Omental fat pad (tissue), 4 donors: ENCODE data around the gene TRIP13. TPM values are rescaled to one million over a fixed set of nuclear protein-coding genes. Genes with fewer than 3 reads are reported as not detected.
A peak's percentile ranks its signal among the peaks of the same experiment; 100 is the strongest.
"Not testable (repeated sequence)": the region's sequence is repeated elsewhere in the genome, so short reads cannot be mapped to it uniquely, and the experiment has no call there.

Experiments used
- ATAC-seq: fragments of 150-250 bp; one replicate; pipeline ENCODE4 v1.9.1; 2016; ENCODE audit warnings: mild to moderate bottlenecking, moderate library complexity; ENCODE audit not compliant: low FRiP score
- DNase-seq: peaks from one replicate; pipeline ENCODE4 v3.0.0-alpha.2; 2019; ENCODE audit warnings: low spot score
- total RNA-seq, 4 donors: library from RNA; depleted of rRNA; stranded (reverse); fragments of >200 nt; gene quantifications; one replicate each; pipeline ENCODE4 v1.1.0, GENCODE V29; 2016
- TF ChIP-seq, protein P1 (sequence below), 3 donors: fragments of 450-650 bp; IDR thresholded peaks; one replicate each; pipeline ENCODE4 v1.5.1; 2016 to 2017; ENCODE audit warnings: antibody characterized with exemption in 3 of 3, mild to moderate bottlenecking in 3 of 3, moderate library complexity in 2 of 3

The TRIP13 gene
- total RNA-seq, 4 donors from 2014 or later = 0.79 to 3.0 (median 0.93) TPM

DNA sequence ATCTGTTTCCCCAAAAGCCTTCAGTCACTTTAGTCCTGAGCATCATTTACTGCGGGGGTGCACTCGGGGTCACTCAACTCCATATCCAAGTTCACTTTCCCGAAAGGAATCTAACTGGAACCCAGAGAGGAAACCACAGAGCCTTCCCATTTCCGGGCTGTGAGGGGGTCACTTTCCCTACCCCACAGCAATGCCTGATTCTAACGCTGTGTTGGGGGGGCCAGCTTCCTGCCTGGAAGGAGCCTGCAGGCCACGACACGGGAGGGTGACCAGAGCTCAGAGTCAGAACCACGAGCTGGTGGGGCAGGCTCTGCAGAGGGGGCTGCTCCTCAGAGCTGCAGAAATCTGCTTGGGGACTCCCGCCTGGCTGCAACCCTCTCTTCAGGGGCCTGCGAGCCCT lies 20.4 kb upstream of the TRIP13 start:
- TF ChIP-seq, protein P1, sequence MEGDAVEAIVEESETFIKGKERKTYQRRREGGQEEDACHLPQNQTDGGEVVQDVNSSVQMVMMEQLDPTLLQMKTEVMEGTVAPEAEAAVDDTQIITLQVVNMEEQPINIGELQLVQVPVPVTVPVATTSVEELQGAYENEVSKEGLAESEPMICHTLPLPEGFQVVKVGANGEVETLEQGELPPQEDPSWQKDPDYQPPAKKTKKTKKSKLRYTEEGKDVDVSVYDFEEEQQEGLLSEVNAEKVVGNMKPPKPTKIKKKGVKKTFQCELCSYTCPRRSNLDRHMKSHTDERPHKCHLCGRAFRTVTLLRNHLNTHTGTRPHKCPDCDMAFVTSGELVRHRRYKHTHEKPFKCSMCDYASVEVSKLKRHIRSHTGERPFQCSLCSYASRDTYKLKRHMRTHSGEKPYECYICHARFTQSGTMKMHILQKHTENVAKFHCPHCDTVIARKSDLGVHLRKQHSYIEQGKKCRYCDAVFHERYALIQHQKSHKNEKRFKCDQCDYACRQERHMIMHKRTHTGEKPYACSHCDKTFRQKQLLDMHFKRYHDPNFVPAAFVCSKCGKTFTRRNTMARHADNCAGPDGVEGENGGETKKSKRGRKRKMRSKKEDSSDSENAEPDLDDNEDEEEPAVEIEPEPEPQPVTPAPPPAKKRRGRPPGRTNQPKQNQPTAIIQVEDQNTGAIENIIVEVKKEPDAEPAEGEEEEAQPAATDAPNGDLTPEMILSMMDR (IDR thresholded peaks at IDR 0.05) = no peak
- DNase-seq (no peak), ATAC-seq (no peak)

DNA sequence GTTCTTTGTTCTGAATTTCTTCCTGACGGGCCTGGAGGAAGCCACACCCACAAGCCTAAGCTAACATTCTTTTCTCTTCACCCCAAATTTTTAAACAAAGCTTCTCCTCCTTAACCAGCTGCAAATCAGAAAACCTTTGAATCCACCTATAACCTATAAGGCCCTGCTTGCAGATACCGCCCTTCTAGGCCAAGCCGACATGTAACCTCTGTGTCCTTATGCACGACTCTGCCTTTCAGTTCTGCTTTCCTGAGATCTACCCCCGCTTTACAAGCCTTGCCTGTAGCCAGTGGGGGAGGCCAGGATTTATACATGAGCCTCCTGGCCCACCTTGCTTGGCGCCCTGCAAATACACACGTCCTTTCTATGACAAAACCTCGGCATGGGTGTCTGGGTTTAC lies 19.4 kb upstream of the TRIP13 start:
- TF ChIP-seq, protein P1 (IDR thresholded peaks at IDR 0.05) = no peak
- ATAC-seq = no peak
- no peak for DNase-seq

GRCh38 chr5:875931-876330 lies 16.8 kb upstream of the TRIP13 start:
- DNase-seq (no peak), ATAC-seq (no peak)
- TF ChIP-seq, protein P1 (IDR thresholded peaks at IDR 0.05) = no peak

DNA sequence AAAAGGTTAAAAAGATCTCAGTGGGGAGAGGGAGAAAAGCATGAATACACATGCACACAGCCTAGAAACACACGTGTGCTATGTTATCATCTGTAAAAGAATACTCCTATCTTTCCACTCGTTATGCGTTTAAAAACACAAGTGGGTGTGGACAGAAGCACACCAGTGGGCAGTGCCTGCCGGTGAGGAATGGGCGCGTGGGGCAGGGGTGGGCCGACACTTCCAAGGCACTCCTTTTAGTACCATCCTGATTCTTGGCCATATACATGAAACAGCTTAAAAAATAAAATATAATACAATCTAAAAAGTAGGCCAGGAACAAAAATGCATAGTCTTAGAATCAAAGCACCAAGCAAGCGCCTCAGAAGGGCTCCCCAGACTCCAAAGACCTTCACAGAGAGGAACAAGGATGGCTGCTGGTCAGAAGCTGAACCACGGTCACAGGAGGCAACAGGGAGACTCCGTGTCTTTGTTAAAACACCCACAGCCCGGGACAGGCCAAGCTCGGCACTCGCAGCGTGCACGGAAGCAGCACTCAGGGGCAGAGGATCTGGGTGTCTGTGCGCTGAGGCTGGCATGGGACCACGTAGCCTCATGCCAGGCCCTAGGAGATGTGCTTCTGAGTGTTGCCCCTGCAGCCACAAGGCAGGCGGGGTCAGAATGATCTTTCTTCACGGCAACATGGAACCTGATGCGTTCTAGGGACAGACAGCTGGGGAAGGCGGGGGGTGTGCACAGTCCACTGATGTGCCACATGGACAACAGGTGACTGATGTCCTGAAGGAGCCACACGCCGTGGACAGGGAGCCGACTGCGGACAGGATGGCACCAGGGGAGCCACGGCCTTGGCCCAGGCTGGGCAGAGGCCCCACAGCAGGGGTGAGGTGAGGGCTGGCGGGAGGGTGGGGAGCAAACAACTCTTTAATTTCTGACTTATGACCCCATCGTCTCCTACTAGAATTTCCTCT lies 16.0 kb upstream of the TRIP13 start:
- TF ChIP-seq, protein P1 (IDR thresholded peaks at IDR 0.05) = no peak
- DNase-seq (no peak), ATAC-seq (no peak)

DNA sequence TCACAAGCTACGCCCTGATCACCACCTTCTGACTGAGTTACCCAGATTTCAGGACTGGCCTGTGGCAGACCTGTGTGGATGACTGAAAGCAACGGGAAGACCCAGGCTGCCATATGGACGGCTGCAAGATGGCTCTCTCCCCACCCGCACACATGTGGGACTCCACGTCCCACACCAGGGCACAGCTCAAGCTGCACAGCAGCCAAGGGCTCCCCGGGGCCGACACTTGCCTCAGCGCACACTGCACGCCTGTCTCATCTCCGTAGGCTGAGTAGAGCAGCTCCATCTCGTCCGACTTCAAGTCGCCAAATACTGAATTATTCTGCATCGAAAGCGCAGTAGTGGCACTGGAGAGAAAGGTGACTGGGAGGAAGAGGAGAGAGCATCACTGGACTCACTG lies 14.6 kb upstream of the TRIP13 start:
- TF ChIP-seq, protein P1 (IDR thresholded peaks at IDR 0.05) = no peak
- ATAC-seq (no peak), DNase-seq (no peak)

DNA sequence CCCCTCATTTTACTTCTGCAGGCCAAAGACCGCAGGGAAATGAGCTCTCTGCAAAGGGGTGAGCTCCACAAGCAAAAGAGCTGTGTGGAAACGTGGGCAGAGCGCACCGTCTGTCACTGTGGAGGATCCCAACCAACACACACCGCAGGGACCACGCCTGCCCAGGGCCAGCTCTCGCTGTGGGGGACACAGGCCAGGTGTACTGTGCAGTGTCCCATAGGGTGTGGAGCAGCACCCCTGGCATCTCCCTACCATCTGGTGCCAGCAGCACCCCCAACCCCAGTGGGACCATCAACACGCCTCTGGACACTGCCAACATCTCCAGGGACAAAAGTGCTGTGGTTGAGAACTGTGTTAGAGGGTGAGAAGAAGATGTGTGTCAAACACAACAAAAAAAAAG lies 14.0 kb upstream of the TRIP13 start:
- peak; percentile 19 for ATAC-seq
- DNase-seq = not testable (repeated sequence)

- TF ChIP-seq, protein P1 (IDR thresholded peaks at IDR 0.05) = no peak
- ATAC-seq (no peak), DNase-seq (no peak)
Observed at GRCh38 chr5:880816-881550, 11.7 kb upstream of the TRIP13 start.
